GM21529 (cell line): ENCODE measurements around the gene TAF6.

ENCODE experiments used
- ATAC-seq: cut with Tn5 transposase; IDR thresholded peaks from one replicate; pipeline ENCODE4 v1.9.1; 2021; ENCODE audit not compliant: unreplicated experiment

The TAF6 gene

DNA sequence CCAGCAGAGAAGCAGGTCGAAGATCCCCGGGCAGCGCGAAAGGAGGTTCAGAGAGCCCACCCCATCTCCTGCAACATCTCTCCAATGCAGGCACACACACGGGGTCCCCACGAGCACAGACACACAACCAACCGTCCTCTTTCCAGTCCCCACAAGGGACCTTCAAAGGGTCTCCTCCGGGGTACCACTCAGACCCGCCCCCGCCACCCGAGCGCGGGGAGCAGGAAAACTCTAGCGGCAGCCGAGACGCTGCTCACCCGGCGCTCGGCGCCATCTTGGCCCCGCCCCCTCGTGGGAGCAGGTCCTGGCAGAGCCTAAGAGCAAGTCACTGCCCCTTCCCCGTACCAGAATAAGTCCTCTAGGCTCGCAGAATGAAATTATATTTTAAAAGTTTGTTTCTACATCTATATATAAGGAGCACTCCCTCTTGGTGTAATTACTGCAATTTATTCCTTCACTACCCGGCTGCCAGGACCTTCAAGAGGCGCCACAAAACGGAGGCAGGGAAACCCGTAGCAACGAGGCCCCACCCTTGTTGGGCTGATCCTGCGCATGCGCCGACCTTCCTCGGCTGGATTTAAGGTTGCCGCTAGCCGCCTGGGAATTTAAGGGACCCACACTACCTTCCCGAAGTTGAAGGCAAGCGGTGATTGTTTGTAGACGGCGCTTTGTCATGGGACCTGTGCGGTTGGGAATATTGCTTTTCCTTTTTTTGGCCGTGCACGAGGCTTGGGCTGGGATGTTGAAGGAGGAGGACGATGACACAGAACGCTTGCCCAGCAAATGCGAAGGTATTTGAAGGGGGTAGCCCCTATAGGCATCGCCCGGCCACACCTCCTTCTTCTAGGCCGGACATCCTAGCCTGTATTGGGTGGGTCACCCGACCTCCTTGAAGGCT, at the start of gene TAF6, which contains the start of gene CNPY4:
Gene TAF6, minus strand, starts transcription at position 287 of the 898 bp plus-strand sequence. CDS start 5,149 bp downstream, outside the sequence.
Gene CNPY4, plus strand, starts transcription at position 563 of the 898 bp plus-strand sequence. Its CDS starts 111 bp downstream, at position 674.
- ATAC-seq: peak; percentile 74

DNA sequence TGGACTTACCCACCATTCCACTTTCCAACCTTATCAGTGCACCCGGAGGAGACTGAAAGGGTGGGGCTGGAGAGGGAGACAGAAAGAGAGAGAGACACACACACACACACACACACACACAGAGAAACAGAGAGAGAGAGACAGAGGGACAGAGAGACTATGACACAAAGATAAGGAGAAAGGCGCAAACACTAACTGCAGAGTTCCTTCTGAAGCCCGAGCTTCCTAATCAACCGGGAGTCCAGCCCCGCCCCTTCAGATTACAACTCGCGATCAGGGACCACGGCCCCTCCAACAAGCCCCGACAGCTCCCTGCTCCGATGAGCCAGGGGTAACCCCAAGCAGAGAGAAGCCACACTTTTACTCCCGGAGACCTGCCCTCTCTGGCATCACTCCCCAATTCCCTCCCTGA, 48.8 kb upstream of the TAF6 start:
- no peak for ATAC-seq

- no peak for ATAC-seq
Measured at GRCh38 chr7:100166970-100167911, 48.1 kb upstream of the TAF6 start.

DNA sequence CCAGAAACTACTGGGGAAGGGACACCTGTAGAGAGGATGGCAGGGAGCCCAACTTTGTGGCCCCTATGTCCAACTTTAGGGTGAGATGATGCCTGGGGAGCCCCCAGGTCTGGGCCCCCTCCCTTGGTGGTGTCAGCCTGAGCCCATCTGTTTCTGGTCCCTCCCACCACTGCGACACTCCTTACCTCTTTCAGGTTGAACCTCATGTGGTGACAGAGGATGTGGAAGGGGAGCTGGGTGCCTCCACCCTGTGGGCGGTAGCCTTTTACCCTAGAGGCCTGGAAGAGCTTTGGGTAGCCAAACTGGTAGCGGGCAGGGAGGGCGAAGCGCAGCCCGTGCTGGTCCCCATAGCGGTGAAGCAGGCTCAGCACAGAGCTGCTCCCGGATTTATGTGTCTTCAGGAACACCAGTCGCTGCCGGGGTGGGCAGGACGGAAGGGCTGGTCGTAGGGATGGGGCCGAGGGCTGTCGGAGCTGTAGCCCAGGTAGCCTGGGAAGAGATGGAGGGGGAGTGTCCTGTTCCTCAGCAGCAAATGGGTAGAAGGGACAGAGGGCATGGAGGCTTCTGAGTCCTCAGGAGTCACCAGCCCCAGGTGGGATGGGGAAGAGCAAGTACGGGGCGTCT, 47.3 kb upstream of the TAF6 start:
- ATAC-seq: no peak

- ATAC-seq: no peak
Measured at GRCh38 chr7:100163871-100164270, 44.7 kb upstream of the TAF6 start.

- no peak for ATAC-seq
Measured at GRCh38 chr7:100163006-100163531, 43.9 kb upstream of the TAF6 start.

DNA sequence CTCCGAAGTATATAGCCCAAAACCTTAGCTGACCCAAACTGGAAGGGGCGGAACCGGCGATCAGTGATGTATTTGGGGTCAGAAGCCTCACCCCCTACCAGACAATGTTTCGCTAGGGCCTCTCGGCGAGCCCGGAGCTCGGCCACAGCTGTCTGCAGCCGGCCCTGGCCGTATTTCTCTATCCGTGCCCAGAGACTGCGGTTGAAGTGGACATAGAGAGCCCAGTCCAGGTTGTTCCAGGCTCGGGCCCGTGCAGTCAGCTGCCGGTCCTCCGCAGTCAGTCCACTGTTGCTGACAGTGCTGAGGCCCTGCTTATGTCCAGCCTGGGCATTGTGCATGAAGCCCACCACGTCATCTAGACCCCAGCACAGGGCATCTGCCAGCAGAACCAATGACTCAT, 40.9 kb upstream of the TAF6 start:
- no peak for ATAC-seq

- no peak for ATAC-seq
Measured at GRCh38 chr7:100159099-100159623, 40.0 kb upstream of the TAF6 start.

DNA sequence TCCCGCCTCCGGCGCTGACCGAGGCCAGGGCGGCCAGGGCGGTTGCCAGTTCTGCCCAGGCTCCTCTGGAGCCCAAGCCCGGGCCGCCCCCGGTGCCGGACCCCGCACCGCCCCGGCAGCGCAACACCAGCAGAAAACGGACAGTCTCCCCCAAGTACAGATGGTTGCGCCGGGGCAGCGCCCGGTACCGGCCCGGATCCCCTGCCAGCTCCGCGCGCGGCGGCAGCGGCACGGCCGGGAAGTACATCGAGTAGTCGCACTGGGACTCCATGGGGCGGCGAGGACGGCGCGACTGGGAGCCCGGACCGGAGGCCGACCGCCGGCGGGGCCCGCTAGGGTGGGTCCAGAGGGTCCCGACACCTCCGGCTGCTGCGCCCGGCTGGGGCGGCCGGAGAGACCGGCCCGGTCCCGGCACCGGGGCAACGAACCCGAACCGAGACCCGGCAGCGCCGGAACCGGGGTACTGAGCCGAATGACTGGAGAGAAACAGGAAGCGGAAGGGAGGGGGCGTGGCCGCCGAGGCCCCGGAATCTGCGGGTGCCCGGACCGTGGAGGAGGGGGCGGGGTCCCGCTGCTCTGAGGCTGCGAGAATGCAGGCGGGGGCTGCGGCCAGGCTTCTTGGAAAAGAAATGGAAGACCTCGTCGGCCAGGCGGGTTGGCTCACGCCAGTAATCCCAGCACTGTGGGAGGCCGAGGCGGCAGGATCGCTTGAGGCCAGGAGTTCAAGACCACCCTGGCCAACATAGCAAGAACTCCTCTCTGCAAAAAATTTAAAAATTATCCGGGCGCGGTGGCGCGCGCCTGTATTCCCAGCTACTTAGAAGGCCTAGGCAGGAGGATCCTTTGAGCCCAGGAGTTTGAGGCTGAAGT, 39.3 kb upstream of the TAF6 start, which contains the start of gene TRAPPC14:
Gene TRAPPC14, minus strand, starts transcription at position 495 of the 870 bp plus-strand sequence. Its CDS starts 224 bp downstream, at position 271.
- peak; percentile 75 for ATAC-seq

GRCh38 chr7:100157334-100158228, 38.4 kb upstream of the TAF6 start:
- no peak for ATAC-seq

GRCh38 chr7:100157069-100157333, 37.8 kb upstream of the TAF6 start:
- ATAC-seq: no peak

GRCh38 chr7:100156331-100157068, 37.3 kb upstream of the TAF6 start:
- no peak for ATAC-seq

DNA sequence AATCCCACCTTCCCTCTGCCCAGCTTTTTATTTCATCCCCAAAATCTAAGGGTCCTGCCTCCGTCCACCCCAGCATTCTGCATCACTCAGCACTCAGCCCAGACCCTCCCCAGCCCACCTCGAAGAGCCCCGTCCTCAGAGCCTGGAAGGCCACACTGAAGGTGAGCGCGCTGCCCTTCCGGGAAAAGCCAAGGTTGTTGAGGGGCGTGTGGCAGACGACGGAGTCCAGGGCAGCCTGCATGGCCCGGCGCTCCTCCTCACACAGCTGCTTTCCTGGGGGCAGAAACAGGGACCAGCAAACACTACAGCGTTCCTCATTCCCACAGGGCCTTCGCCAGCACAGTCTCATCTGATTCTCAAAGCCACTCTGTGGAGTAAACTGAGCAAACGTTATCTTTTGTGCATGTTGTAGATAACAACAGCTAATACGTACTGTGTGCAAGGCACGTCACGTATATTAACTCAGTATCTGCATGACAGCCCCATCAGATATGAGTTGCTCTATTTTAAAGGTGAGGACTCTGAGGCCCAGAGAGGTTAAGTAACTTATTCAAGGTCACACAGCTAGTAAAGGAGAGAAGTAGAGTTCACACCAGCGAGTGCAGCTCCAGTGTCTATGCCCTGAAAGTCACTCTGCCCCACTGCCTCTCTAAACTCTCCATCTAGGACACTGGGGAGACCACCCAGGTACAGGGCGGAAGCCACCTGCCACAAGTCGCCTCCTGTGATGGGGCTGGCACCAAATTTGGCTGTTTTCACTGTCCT, 36.6 kb upstream of the TAF6 start:
- no peak for ATAC-seq

DNA sequence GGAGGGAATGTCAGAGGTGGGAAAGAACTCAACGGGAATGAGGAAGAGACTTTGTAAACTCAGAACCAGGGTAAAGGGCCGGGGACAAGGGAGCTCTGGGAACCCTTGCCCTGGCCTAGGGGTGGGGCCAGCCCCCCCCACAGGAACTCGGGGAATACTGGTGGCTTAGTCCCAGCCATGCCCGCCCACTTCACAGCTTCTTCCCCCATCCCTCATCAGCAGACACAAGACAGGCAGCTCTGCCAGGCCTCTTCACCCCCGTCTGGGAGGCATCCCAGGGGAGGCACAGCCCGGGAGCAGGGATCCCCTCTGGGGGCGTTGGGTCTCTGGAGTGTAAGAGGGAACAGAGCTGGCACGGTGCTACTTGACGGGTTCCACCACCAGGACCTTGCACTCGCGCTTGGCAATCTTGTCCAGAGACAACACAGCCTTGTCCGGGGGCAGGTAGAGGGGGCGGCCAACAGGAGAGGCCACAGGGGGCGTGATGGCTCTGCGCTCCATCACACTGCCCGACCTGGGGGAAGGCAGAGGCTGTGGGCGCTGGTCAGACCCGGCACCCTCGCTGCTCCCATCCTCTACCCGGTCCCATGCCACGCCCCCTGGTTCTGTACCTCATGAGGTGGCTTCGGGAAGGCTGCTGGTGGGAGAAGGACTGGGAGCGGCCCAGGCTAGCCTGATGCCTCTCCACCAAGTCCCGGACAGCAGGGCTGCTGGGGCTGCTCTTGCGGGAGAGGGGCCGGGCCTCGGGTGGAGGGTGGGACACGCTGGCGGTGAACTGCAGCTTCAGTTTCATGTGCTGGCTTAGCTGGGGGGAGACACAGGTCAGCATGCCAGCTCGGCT, 35.7 kb upstream of the TAF6 start:
- ATAC-seq: no peak

- ATAC-seq: no peak
Measured at GRCh38 chr7:100153708-100154535, 34.8 kb upstream of the TAF6 start.
